GM21447 (cell line): ENCODE results near the gene CFAP157.

Experiments
- ATAC-seq: cut with Tn5 transposase; IDR thresholded peaks from one replicate; pipeline ENCODE4 v1.9.1; 2021; ENCODE audit not compliant: unreplicated experiment

The CFAP157 gene

GRCh38 chr9:127714951-127715469 is 8.2 kb downstream of the CFAP157 start:
- ATAC-seq = peak; percentile 6

- ATAC-seq = peak; percentile 86
These were observed 8.9 kb downstream of the CFAP157 start, which contains the start of the genes PTRH1 and TTC16 for GRCh38 chr9:127715470-127716337. TSS of gene PTRH1 (minus strand) at chr9:127715663. CDS start at chr9:127715639, 24 bp downstream. TSS of gene TTC16 (plus strand) at chr9:127716079. CDS start at chr9:127716146, 67 bp downstream.

- no peak for ATAC-seq
These were observed 9.6 kb downstream of the CFAP157 start for GRCh38 chr9:127716412-127716811.

GRCh38 chr9:127717766-127718165 is 11.0 kb downstream of the CFAP157 start:
- ATAC-seq = no peak

- ATAC-seq = no peak
These were observed 13.5 kb downstream of the CFAP157 start for GRCh38 chr9:127720031-127720864.

- no peak for ATAC-seq
These were observed 14.1 kb downstream of the CFAP157 start for GRCh38 chr9:127720865-127721227.

- ATAC-seq = no peak
These were observed 14.6 kb downstream of the CFAP157 start for GRCh38 chr9:127721391-127721821.

- no peak for ATAC-seq
These were observed 15.4 kb downstream of the CFAP157 start for GRCh38 chr9:127722055-127722745.

- ATAC-seq = no peak
These were observed 16.2 kb downstream of the CFAP157 start for GRCh38 chr9:127723013-127723412.

GRCh38 chr9:127723444-127723843 is 16.7 kb downstream of the CFAP157 start:
- ATAC-seq = no peak

GRCh38 chr9:127724012-127724411 is 17.2 kb downstream of the CFAP157 start:
- no peak for ATAC-seq

GRCh38 chr9:127726871-127727270 is 20.1 kb downstream of the CFAP157 start:
- no peak for ATAC-seq

- no peak for ATAC-seq
These were observed 22.0 kb downstream of the CFAP157 start for GRCh38 chr9:127728808-127729207.

- ATAC-seq = no peak
These were observed 22.9 kb downstream of the CFAP157 start for GRCh38 chr9:127729522-127730256.

GRCh38 chr9:127730262-127730661 is 23.5 kb downstream of the CFAP157 start:
- ATAC-seq = no peak

- ATAC-seq = no peak
These were observed 24.1 kb downstream of the CFAP157 start for GRCh38 chr9:127730799-127731410.

GRCh38 chr9:127731938-127732337 is 25.1 kb downstream of the CFAP157 start:
- ATAC-seq = no peak

- no peak for ATAC-seq
These were observed 25.7 kb downstream of the CFAP157 start for GRCh38 chr9:127732444-127732843.

- no peak for ATAC-seq
These were observed 26.8 kb downstream of the CFAP157 start for GRCh38 chr9:127733614-127734013.

- ATAC-seq = no peak
These were observed 27.5 kb downstream of the CFAP157 start for GRCh38 chr9:127734247-127734746.
